SH-SY5Y (cell line): ENCODE results near the gene DIP2C.

Source experiments
- GATA2 ChIP-seq: IDR thresholded peaks from 2 replicates; pipeline ENCODE4 v1.6.1; 2011; ENCODE audit warnings: mild to moderate bottlenecking, low read depth, low read length
- GATA3 ChIP-seq: IDR thresholded peaks from 2 replicates; pipeline ENCODE4 v1.6.1; 2011; ENCODE audit warnings: low read depth, mild to moderate bottlenecking, low read length, moderate library complexity

DNA sequence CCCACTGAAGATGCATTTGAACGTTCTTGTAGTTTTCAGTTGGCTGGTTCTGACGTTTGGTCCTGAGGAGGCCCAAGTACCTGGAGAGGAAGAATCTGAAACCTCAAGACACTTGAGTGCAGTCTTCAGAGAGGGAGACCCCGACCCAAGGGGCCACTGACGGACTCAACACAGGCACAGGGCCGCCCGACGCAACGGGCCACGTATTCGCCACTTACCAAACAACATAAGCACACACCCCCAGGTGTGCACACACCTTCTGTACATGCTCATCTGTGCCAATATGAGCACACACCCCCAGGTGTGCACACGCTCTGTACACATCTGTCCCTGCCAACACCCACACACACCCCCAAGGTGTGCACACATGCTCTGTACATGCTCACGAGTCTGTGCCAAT, 68.5 kb downstream of the DIP2C start:
- TF ChIP-seq GATA2 (no peak), GATA3 (no peak)
